Hepatocyte (in vitro differentiated cells): ENCODE data around the gene CD69. TPM values are rescaled to one million over a fixed set of nuclear protein-coding genes. Genes with fewer than 3 reads are reported as not detected.

ENCODE experiments used
- DNase-seq: peaks from one replicate; pipeline ENCODE4 v3.0.0-alpha.2; 2016; ENCODE audit warnings: low spot score
- H2AFZ ChIP-seq: fragments of 200-600 bp; sonication (generic); 2 replicates; pipeline ENCODE4 v1.6.0; 2016; ENCODE audit warnings: antibody characterized with exemption, mild to moderate bottlenecking
- H3K27ac ChIP-seq: fragments of 200-600 bp; sonication (generic); 2 replicates; pipeline ENCODE4 v1.5.1; 2016; ENCODE audit warnings: mild to moderate bottlenecking
- H3K27me3 ChIP-seq: fragments of 200-600 bp; sonication (generic); 2 replicates; pipeline ENCODE4 v1.6.1; 2016
- H3K36me3 ChIP-seq: fragments of 200-600 bp; sonication (generic); replicated peaks from 2 replicates; pipeline ENCODE4 v1.5.1; 2016; ENCODE audit warnings: low read depth; ENCODE audit not compliant: insufficient read depth
- H3K4me1 ChIP-seq: fragments of 200-600 bp; sonication (generic); 2 replicates; pipeline ENCODE4 v1.5.1; 2016; ENCODE audit warnings: mild to moderate bottlenecking, moderate library complexity; ENCODE audit not compliant: insufficient read depth
- H3K4me2 ChIP-seq: fragments of 200-600 bp; sonication (generic); 2 replicates; pipeline ENCODE4 v1.6.0; 2016
- H3K4me3 ChIP-seq: fragments of 200-600 bp; sonication (generic); 2 replicates; pipeline ENCODE4 v1.5.1; 2016; ENCODE audit warnings: mild to moderate bottlenecking
- H3K79me2 ChIP-seq: fragments of 200-600 bp; sonication (generic); 2 replicates; pipeline ENCODE4 v1.6.0; 2017; ENCODE audit warnings: mild to moderate bottlenecking
- H3K9me2 ChIP-seq: fragments of 200-600 bp; sonication (generic); replicated peaks from 2 replicates; pipeline ENCODE4 v1.6.0; 2017; ENCODE audit warnings: mild to moderate bottlenecking; ENCODE audit not compliant: insufficient read depth
- H3K9me3 ChIP-seq: fragments of 200-600 bp; sonication (generic); 2 replicates; pipeline ENCODE4 v1.5.1; 2016; ENCODE audit warnings: low read depth, mild to moderate bottlenecking
- H4K20me1 ChIP-seq: fragments of 200-600 bp; sonication (generic); 2 replicates; pipeline ENCODE4 v1.6.0; 2016; ENCODE audit warnings: mild to moderate bottlenecking; ENCODE audit not compliant: insufficient read depth, poor library complexity, severe bottlenecking
- CTCF ChIP-seq: fragments of 200-600 bp; sonication (generic); IDR thresholded peaks from 2 replicates; pipeline ENCODE4 v1.5.1; 2016; ENCODE audit warnings: antibody characterized with exemption, mild to moderate bottlenecking; ENCODE audit not compliant: poor library complexity
- EZH2 ChIP-seq: fragments of 200-600 bp; sonication (generic); IDR thresholded peaks from 2 replicates; pipeline ENCODE4 v1.6.1; 2016; ENCODE audit warnings: antibody characterized with exemption, mild to moderate bottlenecking, borderline replicate concordance
- EZH2phosphoT487 ChIP-seq: fragments of 200-600 bp; sonication (generic); IDR thresholded peaks from one replicate; pipeline ENCODE4 v1.6.1; 2018; ENCODE audit warnings: antibody characterized with exemption, mild to moderate bottlenecking, low read depth, moderate library complexity; ENCODE audit not compliant: unreplicated experiment, severe bottlenecking
- WGBS: methylation state at CpG from one replicate; pipeline ENCODE4 v1.1.6; 2016; ENCODE audit warnings: low lambda C conversion rate; ENCODE audit errors: missing lambda C conversion rate; 5-methylcytosine and 5-hydroxymethylcytosine counted together
- polyA plus RNA-seq: library from polyadenylated mRNA; unstranded; fragments of >200 nt; fragmentation: Nextera tagmentation; extraction: Ambion mirVana; gene quantifications from 2 replicates; pipeline ENCODE4 v1.2.1, GENCODE V29; 2016
- total RNA-seq: library from RNA; depleted of rRNA; stranded (reverse); fragments of >200 nt; gene quantifications from 2 replicates; pipeline ENCODE4 v1.2.3, GENCODE V29; 2014

CD69 gene
- total and polyA plus RNA-seq, 2 experiments from 2014 or later, result 0.07 to 0.57 TPM

DNA sequence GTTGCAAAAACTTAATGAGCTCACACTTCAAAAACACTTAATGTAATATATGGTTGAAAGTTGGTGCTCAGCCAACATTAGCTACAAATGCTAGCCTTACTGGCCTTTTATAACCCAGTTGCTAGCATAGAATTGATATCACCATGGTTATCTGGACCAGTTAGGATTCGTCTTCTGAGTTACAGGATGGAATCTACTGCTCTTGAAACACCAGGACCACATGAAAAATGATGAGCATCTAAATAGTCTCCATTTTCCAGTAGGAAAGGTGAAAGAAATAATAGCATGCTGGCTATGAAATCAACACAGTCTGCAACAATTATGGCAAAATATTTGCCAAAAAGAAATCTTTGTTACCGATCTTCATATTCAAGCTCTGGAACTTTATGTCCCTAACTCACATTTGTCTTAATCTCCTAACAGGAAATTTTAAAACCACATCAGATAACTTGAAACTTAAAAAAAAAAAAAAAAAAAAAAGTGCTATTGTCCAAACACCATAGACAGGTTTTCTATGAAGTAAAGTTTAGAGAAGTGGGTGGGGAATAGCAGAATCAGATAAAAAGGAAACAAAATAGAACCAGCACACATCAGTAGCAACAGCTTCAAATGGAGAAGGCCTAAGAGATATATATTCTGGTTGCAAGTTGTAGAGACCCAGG, 12.6 kb upstream of the CD69 start:
- no peaks in the 10 kb centered on the region for H3K27me3 ChIP-seq
- no peaks in the 10 kb centered on the region for H3K79me2 ChIP-seq
- no peak overlapping the region for H3K4me3 ChIP-seq
- no peak overlapping the region for H3K4me2 ChIP-seq
- no peak overlapping the region for H2AFZ ChIP-seq
- no peak overlapping the region for H3K27ac ChIP-seq
- H3K36me3 ChIP-seq, result no peaks in the 10 kb centered on the region
- DNase-seq, result no peak
- H3K9me2 ChIP-seq, result no peaks in the 10 kb centered on the region
- no peaks in the 10 kb centered on the region for H4K20me1 ChIP-seq
- H3K4me1 ChIP-seq, result no peaks in the 10 kb centered on the region
- TF ChIP-seq CTCF (no peak), EZH2phosphoT487 (no peak), EZH2 (no peak)
- 95% methylated on average over 2 of the region's 2 CpGs for WGBS
- H3K9me3 ChIP-seq, result no peaks in the 10 kb centered on the region

DNA sequence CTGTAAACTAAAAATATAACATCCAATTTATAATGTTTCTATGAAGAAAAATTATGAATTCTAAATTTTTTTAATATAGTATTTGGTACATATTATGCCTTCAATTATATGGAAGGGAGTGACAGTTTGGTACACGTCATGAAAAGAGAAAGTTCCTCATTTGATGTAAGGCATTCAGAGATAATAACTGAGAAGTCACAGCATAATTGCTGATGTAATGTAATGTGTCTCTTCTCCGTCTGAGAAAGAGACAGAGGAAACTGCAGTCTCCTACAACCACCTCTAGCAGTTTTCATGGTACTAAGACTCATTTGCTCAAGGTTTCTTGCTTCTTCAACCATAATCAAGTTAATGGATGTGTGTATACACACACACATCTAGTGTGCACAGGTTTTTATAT, 2.3 kb upstream of the CD69 start:
- TF ChIP-seq EZH2, result no peak
- no peak for TF ChIP-seq EZH2phosphoT487
- TF ChIP-seq CTCF, result no peak
- Histone ChIP-seq H3K4me1 (no peaks in the 10 kb centered on the region), H3K4me2 (no peak overlapping the region), H2AFZ (no peak overlapping the region), H3K27ac (no peak overlapping the region), H3K36me3 (no peaks in the 10 kb centered on the region), H3K27me3 (no peaks in the 10 kb centered on the region), H3K9me2 (no peaks in the 10 kb centered on the region), H3K9me3 (no peaks in the 10 kb centered on the region), H3K4me3 (no peak overlapping the region), H3K79me2 (no peaks in the 10 kb centered on the region), H4K20me1 (no peaks in the 10 kb centered on the region)
- 85% methylated on average over 2 of the region's 2 CpGs for WGBS
- DNase-seq, result no peak

DNA sequence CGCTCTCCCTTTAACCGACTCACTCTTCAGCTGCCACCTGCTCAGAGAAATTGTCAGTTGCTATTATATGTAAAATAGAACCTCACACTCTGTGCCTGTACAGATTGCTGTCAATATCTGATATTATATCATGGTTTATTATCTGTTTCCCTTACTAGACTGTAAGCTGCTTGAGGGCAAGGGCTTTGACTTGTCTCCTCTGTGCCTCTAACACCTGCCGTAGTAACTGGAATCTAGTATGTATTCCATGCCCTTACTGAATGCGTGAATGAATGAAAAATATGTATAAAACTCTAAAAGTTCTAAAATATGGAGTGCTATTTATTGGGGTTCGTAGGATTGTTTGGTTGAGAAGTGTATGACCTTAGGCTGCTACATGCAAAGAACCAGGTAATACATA, 1.7 kb upstream of the CD69 start:
- Histone ChIP-seq H3K79me2 (no peaks in the 10 kb centered on the region), H4K20me1 (no peaks in the 10 kb centered on the region), H3K27me3 (no peaks in the 10 kb centered on the region), H2AFZ (no peak overlapping the region), H3K9me2 (no peaks in the 10 kb centered on the region), H3K4me3 (no peak overlapping the region), H3K9me3 (no peaks in the 10 kb centered on the region), H3K36me3 (no peaks in the 10 kb centered on the region), H3K4me1 (no peaks in the 10 kb centered on the region), H3K27ac (no peak overlapping the region), H3K4me2 (no peak overlapping the region)
- no peak for TF ChIP-seq EZH2phosphoT487
- TF ChIP-seq CTCF, result no peak
- no peak for TF ChIP-seq EZH2
- DNase-seq, result no peak
- WGBS, result 93% methylated on average over 5 of the region's 5 CpGs

GRCh38 chr12:9761419-9761781, 699 bp upstream of the CD69 start:
- 91% methylated on average over 4 of the region's 4 CpGs for WGBS
- no peaks in the 10 kb centered on the region for H3K9me3 ChIP-seq
- H3K4me2 ChIP-seq, result no peak overlapping the region
- no peak overlapping the region for H3K27ac ChIP-seq
- H3K4me3 ChIP-seq, result no peak overlapping the region
- H4K20me1 ChIP-seq, result no peaks in the 10 kb centered on the region
- DNase-seq, result no peak
- no peak overlapping the region for H2AFZ ChIP-seq
- H3K27me3 ChIP-seq, result no peaks in the 10 kb centered on the region
- no peaks in the 10 kb centered on the region for H3K36me3 ChIP-seq
- H3K79me2 ChIP-seq, result no peaks in the 10 kb centered on the region
- H3K9me2 ChIP-seq, result no peaks in the 10 kb centered on the region
- H3K4me1 ChIP-seq, result no peaks in the 10 kb centered on the region
- TF ChIP-seq CTCF (no peak), EZH2 (no peak), EZH2phosphoT487 (no peak)
